DMS153 (cell line): Measurements from ENCODE around the gene DTNBP1.
"Not testable (repeated sequence)": the region's sequence is repeated elsewhere in the genome, so short reads cannot be mapped to it uniquely, and the experiment has no call there.

Experiments
- DNase-seq: peaks from one replicate; lab custom pipeline; 2025; lab: John Stamatoyannopoulos, UW

Gene DTNBP1

GRCh38 chr6:15556711-15557110 lies 106.1 kb downstream of the DTNBP1 start:
- DNase-seq, result no peak

- DNase-seq, result no peak
These were observed 107.5 kb downstream of the DTNBP1 start for GRCh38 chr6:15555101-15556038.

GRCh38 chr6:15554728-15555100 lies 108.1 kb downstream of the DTNBP1 start:
- DNase-seq, result no peak

GRCh38 chr6:15553736-15554294 lies 109.0 kb downstream of the DTNBP1 start:
- no peak for DNase-seq

- DNase-seq, result no peak
These were observed 109.8 kb downstream of the DTNBP1 start for GRCh38 chr6:15553031-15553430.

- DNase-seq, result peak; percentile 41
These were observed 111.0 kb downstream of the DTNBP1 start for GRCh38 chr6:15551798-15552197.

GRCh38 chr6:15551262-15551661 lies 111.6 kb downstream of the DTNBP1 start:
- no peak for DNase-seq

GRCh38 chr6:15550546-15551123 lies 112.2 kb downstream of the DTNBP1 start:
- DNase-seq, result no peak

- no peak for DNase-seq
These were observed 113.5 kb downstream of the DTNBP1 start for GRCh38 chr6:15549371-15549770.

- no peak for DNase-seq
These were observed 115.4 kb downstream of the DTNBP1 start for GRCh38 chr6:15547400-15547799.

- no peak for DNase-seq
These were observed 116.2 kb downstream of the DTNBP1 start for GRCh38 chr6:15546591-15546990.

GRCh38 chr6:15544321-15544900 lies 118.4 kb downstream of the DTNBP1 start:
- DNase-seq, result no peak

- DNase-seq, result not testable (repeated sequence)
These were observed 119.4 kb downstream of the DTNBP1 start for GRCh38 chr6:15543332-15543917.

- DNase-seq, result no peak
These were observed 123.0 kb downstream of the DTNBP1 start for GRCh38 chr6:15539722-15540270.

GRCh38 chr6:15538766-15539495 lies 123.9 kb downstream of the DTNBP1 start:
- no peak for DNase-seq

- no peak for DNase-seq
These were observed 124.7 kb downstream of the DTNBP1 start for GRCh38 chr6:15538106-15538505.

GRCh38 chr6:15536198-15536955 lies 126.5 kb downstream of the DTNBP1 start:
- DNase-seq, result no peak

- no peak for DNase-seq
These were observed 127.2 kb downstream of the DTNBP1 start for GRCh38 chr6:15535495-15536197.

GRCh38 chr6:15534974-15535373 lies 127.9 kb downstream of the DTNBP1 start:
- no peak for DNase-seq
